ENCODE measurements around the gene DUSP12. TPM values are rescaled to one million over a fixed set of nuclear protein-coding genes. Genes with fewer than 3 reads are reported as not detected.

The DUSP12 gene
- total and polyA plus RNA-seq, 9 of the 15 experiments (the other 6 are each of a cell fraction or from before 2014, with no cell fraction given) = 10.4 to 81.4 (median 43.6) TPM

DNA sequence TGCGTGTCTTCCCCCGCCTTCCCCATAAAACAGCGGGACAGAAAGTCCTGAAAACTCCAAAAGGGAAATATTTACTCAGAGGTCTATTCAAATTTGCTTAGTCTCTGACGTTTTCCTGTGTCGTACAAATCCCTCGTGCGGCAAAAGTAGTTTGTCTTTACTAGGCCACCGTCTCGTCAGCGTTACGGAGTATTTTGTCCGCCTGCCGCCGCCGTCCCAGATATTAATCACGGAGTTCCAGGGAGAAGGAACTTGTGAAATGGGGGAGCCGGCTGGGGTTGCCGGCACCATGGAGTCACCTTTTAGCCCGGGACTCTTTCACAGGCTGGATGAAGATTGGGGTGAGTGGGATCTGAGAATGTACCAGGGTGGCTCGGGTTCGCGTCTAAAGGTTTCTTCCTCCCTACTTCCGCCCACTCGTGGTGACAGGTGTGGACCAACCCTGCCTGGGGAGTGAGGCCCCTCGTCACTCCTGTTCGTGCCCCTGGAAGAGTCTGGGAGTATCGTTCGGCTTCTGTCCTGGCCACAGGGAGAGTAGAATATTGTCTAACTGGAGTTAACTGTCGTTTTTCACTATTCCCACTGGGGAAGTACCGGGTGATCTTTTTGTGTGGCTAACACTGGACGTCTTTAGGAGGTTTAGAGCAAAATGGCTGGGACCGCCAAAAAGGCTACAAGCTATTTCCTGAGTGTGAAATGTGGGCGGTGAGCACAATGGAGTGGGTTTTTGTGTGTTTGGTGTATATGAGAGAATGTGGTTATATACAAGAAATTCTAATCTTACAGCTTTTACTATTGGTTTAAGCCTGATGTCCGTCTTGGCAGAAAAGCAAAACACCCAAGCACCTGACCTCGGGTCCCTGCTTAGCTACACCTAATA lies 16.8 kb downstream of the DUSP12 start, which contains the start of gene ATF6 (continued):
- TF ChIP-seq MAFF (IDR thresholded peaks at IDR 0.05; ENCODE audit: low read length) (peak; percentile 46; the same call in 1 of the 2 replicates), ZNF324 (CRISPR knock-in tag; IDR thresholded peaks at IDR 0.05) (no peak), GATAD2B (IDR thresholded peaks at IDR 0.05; ENCODE audit: borderline replicate concordance) (peak; percentile 64; the same call in 1 of the 2 replicates), STAT5B (CRISPR knock-in tag; IDR thresholded peaks at IDR 0.05) (no peak), SMC3 (conservative IDR thresholded peaks at IDR 0.05; ENCODE audit: insufficient read depth, low read depth, low read length) (no peak), EP300 (IDR thresholded peaks at IDR 0.05; ENCODE audit: low read length) (peak; percentile 64; the same call in 1 of the 2 replicates), ZNF696 (CRISPR knock-in tag; conservative IDR thresholded peaks at IDR 0.05) (no peak), HMG20A (CRISPR knock-in tag; conservative IDR thresholded peaks at IDR 0.05) (no peak), ZNF12 (CRISPR knock-in tag; IDR thresholded peaks at IDR 0.05) (no peak), GABPB1 (CRISPR knock-in tag; IDR thresholded peaks at IDR 0.05) (peak; percentile 84), RBM25 (IDR thresholded peaks at IDR 0.05; ENCODE audit: low read depth, low read length, severe bottlenecking) (no peak), ZNF75A (CRISPR knock-in tag; IDR thresholded peaks at IDR 0.05) (no peak)
- TF ChIP-seq, protein P1, sequence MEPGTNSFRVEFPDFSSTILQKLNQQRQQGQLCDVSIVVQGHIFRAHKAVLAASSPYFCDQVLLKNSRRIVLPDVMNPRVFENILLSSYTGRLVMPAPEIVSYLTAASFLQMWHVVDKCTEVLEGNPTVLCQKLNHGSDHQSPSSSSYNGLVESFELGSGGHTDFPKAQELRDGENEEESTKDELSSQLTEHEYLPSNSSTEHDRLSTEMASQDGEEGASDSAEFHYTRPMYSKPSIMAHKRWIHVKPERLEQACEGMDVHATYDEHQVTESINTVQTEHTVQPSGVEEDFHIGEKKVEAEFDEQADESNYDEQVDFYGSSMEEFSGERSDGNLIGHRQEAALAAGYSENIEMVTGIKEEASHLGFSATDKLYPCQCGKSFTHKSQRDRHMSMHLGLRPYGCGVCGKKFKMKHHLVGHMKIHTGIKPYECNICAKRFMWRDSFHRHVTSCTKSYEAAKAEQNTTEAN (CRISPR knock-in tag; IDR thresholded peaks at IDR 0.05) = no peak
- TF ChIP-seq, protein P2, sequence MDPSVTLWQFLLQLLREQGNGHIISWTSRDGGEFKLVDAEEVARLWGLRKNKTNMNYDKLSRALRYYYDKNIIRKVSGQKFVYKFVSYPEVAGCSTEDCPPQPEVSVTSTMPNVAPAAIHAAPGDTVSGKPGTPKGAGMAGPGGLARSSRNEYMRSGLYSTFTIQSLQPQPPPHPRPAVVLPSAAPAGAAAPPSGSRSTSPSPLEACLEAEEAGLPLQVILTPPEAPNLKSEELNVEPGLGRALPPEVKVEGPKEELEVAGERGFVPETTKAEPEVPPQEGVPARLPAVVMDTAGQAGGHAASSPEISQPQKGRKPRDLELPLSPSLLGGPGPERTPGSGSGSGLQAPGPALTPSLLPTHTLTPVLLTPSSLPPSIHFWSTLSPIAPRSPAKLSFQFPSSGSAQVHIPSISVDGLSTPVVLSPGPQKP (CRISPR knock-in tag; IDR thresholded peaks at IDR 0.05) = no peak
- TF ChIP-seq, protein P3, sequence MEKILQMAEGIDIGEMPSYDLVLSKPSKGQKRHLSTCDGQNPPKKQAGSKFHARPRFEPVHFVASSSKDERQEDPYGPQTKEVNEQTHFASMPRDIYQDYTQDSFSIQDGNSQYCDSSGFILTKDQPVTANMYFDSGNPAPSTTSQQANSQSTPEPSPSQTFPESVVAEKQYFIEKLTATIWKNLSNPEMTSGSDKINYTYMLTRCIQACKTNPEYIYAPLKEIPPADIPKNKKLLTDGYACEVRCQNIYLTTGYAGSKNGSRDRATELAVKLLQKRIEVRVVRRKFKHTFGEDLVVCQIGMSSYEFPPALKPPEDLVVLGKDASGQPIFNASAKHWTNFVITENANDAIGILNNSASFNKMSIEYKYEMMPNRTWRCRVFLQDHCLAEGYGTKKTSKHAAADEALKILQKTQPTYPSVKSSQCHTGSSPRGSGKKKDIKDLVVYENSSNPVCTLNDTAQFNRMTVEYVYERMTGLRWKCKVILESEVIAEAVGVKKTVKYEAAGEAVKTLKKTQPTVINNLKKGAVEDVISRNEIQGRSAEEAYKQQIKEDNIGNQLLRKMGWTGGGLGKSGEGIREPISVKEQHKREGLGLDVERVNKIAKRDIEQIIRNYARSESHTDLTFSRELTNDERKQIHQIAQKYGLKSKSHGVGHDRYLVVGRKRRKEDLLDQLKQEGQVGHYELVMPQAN (IDR thresholded peaks at IDR 0.05; ENCODE audit: borderline replicate concordance) = peak; percentile 80; the same call in 1 of the 2 replicates
- TF ChIP-seq, protein P4, sequence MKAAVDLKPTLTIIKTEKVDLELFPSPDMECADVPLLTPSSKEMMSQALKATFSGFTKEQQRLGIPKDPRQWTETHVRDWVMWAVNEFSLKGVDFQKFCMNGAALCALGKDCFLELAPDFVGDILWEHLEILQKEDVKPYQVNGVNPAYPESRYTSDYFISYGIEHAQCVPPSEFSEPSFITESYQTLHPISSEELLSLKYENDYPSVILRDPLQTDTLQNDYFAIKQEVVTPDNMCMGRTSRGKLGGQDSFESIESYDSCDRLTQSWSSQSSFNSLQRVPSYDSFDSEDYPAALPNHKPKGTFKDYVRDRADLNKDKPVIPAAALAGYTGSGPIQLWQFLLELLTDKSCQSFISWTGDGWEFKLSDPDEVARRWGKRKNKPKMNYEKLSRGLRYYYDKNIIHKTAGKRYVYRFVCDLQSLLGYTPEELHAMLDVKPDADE (conservative IDR thresholded peaks at IDR 0.05; ENCODE audit: control insufficient read depth, low read depth, low read length) = no peak
- TF ChIP-seq, protein P5, sequence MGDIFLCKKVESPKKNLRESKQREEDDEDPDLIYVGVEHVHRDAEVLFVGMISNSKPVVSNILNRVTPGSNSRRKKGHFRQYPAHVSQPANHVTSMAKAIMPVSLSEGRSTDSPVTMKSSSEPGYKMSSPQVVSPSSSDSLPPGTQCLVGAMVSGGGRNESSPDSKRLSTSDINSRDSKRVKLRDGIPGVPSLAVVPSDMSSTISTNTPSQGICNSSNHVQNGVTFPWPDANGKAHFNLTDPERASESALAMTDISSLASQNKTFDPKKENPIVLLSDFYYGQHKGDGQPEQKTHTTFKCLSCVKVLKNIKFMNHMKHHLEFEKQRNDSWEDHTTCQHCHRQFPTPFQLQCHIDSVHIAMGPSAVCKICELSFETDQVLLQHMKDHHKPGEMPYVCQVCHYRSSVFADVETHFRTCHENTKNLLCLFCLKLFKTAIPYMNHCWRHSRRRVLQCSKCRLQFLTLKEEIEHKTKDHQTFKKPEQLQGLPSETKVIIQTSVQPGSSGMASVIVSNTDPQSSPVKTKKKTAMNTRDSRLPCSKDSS (IDR thresholded peaks at IDR 0.05; ENCODE audit: low read depth, partially characterized antibody) = no peak
- TF ChIP-seq, protein P6, sequence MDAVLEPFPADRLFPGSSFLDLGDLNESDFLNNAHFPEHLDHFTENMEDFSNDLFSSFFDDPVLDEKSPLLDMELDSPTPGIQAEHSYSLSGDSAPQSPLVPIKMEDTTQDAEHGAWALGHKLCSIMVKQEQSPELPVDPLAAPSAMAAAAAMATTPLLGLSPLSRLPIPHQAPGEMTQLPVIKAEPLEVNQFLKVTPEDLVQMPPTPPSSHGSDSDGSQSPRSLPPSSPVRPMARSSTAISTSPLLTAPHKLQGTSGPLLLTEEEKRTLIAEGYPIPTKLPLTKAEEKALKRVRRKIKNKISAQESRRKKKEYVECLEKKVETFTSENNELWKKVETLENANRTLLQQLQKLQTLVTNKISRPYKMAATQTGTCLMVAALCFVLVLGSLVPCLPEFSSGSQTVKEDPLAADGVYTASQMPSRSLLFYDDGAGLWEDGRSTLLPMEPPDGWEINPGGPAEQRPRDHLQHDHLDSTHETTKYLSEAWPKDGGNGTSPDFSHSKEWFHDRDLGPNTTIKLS (IDR thresholded peaks at IDR 0.05; ENCODE audit: borderline replicate concordance, low read depth) = peak; percentile 46; the same call in 1 of the 2 replicates
